MM.1S (cell line): ENCODE measurements around the gene PRKAR1B.

Source experiments
- EZH2 ChIP-seq: fragments of 300-600 bp; sonication (generic); optimal IDR thresholded peaks from 2 replicates; pipeline ENCODE3; 2017; ENCODE audit warnings: low read depth, mild to moderate bottlenecking, antibody characterized with exemption, low read length, mixed read lengths
- TF ChIP-seq, protein P1 (sequence below): fragments of 300-600 bp; sonication (generic); IDR thresholded peaks from 2 replicates; pipeline ENCODE4 v1.5.1; 2016; ENCODE audit warnings: antibody characterized with exemption, low read length, mixed read lengths

DNA sequence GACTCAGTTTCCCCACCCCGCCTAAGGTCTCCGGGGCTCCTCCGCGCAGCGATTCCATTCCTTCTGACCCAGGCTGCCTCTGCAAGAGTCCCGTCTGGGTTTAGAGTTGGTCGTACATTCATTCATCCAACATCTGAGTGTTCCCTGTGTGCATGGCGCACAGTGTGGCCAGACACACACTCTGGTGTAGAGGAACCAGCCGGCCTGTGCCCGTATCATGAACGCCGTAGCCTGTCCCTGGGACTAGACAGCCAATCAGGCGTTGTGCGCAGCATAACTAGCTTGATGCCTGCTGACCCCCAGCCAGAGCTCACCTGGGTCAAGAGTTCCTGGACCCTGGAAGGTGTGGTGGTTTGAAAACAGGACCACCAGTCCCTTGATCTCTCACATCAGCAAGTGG lies 186.5 kb downstream of the PRKAR1B start:
- TF ChIP-seq, protein P1, sequence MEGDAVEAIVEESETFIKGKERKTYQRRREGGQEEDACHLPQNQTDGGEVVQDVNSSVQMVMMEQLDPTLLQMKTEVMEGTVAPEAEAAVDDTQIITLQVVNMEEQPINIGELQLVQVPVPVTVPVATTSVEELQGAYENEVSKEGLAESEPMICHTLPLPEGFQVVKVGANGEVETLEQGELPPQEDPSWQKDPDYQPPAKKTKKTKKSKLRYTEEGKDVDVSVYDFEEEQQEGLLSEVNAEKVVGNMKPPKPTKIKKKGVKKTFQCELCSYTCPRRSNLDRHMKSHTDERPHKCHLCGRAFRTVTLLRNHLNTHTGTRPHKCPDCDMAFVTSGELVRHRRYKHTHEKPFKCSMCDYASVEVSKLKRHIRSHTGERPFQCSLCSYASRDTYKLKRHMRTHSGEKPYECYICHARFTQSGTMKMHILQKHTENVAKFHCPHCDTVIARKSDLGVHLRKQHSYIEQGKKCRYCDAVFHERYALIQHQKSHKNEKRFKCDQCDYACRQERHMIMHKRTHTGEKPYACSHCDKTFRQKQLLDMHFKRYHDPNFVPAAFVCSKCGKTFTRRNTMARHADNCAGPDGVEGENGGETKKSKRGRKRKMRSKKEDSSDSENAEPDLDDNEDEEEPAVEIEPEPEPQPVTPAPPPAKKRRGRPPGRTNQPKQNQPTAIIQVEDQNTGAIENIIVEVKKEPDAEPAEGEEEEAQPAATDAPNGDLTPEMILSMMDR: no peak
- no peak for TF ChIP-seq EZH2
